Measurements from ENCODE around the gene RNASE11.

DNA sequence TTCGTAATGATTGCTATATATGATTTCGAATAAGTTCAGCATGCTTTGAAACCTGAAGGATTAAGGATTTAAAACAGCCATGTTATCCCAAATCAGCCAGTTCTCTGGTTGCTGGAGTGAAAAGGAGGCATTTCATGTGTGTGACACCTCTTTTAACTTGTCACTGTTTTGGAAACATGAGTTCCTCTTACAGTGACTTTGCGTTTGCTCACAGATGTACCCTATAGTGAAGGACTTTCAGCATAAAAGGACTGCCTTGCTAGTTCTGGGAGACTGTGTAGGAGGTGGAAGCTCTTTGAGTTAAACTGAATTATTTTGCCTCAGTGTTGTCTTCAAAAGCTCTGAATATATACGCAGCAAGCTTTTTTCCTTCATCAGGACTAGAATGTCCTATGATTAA is 7.6 kb downstream of the RNASE11 start:
- TF ChIP-seq CTCF (conservative IDR thresholded peaks at IDR 0.05; ENCODE audit: low read length), result no peak
- TF ChIP-seq EZH2phosphoT487 (IDR thresholded peaks at IDR 0.05; ENCODE audit: borderline replicate concordance, low read depth, low read length), result no peak
